ENCODE data around the gene HMGCL.

HMGCL gene

DNA sequence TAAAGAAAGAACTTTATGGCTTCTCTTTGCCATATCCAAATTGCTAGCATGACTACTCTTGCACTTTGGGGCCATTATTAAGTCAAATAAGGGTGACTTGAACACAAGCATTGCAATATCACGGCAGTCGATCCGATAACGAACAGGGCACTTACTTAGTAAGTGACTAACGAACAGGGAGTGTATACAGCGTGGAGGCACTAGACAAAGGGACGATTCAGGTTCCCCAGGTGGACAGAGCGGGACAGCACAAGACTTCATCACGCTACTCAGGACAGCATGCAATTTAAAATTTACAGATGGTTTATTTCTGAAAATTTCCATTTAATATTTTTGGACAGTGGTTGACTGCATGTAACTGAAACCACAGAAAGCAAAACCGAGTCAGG lies 52.4 kb downstream of the HMGCL start:
- DNase-seq = no peak

DNA sequence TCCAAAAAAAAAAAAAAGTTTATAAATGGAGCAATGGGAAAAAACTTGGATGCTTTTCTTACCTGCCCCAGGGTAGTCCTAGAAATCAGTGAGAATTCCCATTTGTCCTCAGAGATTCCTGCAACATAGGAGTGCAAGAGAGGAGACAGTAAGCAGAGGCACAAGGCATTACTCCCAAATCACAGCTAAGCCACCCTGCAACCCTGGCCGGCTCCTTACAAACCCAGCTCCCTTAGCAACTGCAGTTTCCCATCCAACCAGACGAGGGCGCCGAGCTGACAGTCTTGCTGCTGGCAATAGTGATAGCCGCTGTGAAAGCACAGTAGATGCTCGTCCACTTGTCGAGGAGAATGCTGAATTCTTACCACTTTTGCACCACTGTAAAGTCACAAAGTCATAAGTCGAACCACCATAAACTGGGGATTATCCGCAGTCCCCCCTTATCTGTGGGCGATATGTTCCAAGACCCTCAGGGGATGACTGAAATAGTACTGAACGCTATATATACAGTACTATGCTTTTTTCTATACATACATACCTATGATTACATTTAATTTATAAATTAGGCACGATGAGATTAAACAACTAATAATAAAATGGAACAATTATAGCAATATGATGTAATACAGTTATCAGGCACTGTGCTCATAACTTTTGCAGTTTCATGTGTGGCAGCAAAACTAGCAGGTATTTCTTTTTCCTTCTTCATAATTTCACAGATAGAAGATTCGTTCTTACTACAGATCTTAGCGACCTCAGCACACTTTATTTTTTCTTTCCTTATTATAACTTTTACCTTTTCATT lies 53.0 kb downstream of the HMGCL start:
- DNase-seq = peak; percentile 79

DNA sequence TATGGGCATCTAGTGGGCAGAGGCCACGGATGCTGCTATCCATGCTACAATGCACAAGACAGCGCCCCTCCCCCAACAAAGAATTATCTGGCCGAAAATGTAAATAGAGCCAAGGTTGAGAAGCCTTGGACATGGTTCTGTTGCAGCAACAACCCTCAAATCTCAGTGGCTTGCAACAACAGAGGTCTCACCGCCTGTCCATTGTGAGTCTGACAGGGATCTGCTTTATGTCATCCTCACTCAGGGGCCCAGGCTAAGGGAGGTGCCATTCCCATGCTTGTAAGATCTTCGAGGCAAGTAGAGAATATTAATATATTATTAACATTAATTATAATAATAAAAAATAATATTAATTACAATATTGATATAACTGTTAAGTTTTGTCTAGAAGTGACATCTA lies 56.5 kb downstream of the HMGCL start:
- no peak for DNase-seq

DNA sequence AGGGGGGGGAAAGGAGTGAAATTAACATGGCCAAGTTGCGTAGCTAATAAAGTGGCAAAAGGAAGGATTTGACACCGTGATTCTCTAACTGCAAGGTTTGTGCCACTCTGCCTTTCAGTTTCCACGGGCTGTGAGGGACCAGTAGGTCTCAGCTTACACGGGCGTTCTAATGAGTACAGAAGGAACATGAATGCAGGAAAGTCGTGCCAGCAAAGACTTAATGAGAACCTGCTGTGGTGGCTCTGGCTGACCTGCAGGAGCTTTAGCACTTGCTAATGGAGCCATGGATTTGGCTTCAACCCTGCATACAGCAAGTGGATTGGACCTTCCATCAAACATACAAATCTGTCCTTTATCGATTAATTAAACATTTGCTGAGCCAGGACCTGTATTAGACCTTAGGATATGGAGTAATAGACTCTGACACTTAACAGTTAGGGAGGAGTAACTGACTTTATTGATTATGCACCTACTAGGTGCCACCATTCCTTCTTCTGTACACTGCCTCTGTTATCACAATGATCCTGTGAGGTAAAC lies 62.1 kb downstream of the HMGCL start:
- no peak for DNase-seq

DNA sequence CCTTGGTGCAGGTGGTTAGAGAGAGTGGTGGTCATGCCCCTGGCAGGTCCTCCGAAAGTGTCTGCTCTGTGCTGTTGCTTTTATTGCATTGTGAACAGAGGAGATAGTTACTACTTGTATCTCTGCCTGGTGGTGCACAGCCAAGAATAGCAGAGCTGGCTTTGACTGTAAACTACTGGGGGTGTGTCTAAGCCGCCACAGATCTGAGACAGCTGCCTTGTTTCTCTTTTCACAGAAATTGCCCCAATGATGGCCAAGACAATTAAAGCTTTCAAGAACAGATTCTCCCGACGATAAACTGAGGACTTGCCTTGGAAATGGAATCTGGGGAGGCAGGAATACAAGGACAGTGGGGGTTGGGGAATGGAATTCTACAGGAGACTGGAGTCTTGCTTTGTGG lies 66.0 kb downstream of the HMGCL start:
- DNase-seq = no peak

DNA sequence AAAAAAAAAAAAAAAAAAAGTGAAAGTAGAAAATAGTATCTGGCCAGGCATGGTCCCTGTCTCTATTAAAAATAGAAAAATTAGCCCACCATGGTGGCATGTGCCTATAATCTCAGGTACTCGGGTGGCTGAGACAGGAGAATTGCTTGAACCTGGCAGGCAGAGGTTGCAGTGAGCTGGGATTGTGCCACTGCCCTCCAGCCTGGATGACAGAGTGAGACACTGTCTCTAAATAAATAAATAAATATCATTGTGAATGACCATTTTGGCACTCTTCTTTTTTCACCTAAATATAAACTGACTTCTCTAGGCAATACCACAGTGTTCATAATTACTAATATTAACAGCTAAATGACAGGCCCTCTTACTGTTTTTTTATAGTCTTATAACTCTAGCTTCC lies 67.4 kb downstream of the HMGCL start:
- DNase-seq = no peak

DNA sequence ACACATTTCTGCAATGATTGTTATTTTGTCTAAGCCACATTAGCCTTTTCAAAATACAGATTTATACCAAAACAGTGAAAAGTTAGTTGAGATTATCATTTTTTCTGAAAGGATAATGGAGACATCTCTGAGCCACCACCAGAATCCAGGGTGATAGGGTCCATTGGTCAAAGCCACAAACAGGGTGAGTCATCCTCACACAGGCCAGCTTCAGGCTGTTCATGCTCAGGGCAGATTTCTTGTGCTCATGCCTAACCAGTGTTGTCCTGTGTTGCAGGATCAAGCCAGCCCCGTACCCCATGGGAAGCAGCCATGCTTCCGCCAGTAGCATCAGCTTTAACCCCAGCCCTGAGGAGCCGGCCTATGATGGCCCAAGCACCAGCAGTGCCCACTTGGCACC lies 68.6 kb downstream of the HMGCL start:
- DNase-seq = no peak

DNA sequence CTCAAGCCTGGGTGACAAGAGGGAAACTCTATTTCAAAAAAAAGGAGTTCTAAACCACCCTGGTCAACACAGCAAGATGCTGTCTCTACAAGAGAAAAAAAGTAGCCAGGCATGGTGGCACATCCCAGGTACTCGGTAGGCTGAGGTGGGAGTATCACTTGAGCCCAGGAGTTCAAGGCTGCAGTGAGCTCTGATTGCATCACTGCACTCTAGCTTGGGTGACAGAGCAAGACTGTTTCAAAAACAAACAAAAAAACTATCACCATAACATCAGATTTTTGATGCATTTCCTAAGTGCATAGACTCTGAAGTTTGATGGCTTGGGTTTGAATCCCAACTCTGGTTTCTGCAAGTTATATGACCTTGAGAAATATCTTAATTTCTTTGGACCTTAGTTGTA lies 72.3 kb downstream of the HMGCL start:
- no peak for DNase-seq
